MM.1S (cell line): ENCODE data around the gene TSPYL4.
A peak's percentile ranks its signal among the peaks of the same experiment; 100 is the strongest.

Experiments used
- EZH2 ChIP-seq: fragments of 300-600 bp; sonication (generic); optimal IDR thresholded peaks from 2 replicates; pipeline ENCODE3; 2017; ENCODE audit warnings: low read depth, mild to moderate bottlenecking, antibody characterized with exemption, low read length, mixed read lengths
- EZH2phosphoT487 ChIP-seq: fragments of 300-600 bp; sonication (generic); IDR thresholded peaks from 2 replicates; pipeline ENCODE4 v1.6.1; 2018; ENCODE audit warnings: antibody characterized with exemption, low read length
- TF ChIP-seq, protein P1 (sequence below): fragments of 300-600 bp; sonication (generic); IDR thresholded peaks from 2 replicates; pipeline ENCODE4 v1.5.1; 2016; ENCODE audit warnings: antibody characterized with exemption, low read length, mixed read lengths

DNA sequence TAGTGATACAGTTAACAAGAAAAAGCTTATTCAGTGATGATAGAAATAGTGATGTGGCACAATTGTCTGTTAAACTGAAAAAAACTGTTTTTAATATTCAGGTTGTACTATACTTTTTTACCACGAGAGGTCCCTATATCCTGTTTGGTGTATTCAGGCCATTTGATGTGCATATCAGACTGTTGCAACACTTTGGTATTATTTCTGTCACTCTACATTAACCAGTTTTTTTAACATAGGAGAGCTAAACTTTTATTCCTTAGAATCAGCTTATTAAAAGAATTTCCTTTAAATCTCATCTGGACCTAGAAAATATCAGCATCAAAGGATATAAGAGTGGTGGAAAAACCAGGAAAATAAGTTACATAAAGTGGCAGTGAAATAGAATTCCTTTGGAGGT is 36.8 kb downstream of the TSPYL4 start:
- TF ChIP-seq, protein P1, sequence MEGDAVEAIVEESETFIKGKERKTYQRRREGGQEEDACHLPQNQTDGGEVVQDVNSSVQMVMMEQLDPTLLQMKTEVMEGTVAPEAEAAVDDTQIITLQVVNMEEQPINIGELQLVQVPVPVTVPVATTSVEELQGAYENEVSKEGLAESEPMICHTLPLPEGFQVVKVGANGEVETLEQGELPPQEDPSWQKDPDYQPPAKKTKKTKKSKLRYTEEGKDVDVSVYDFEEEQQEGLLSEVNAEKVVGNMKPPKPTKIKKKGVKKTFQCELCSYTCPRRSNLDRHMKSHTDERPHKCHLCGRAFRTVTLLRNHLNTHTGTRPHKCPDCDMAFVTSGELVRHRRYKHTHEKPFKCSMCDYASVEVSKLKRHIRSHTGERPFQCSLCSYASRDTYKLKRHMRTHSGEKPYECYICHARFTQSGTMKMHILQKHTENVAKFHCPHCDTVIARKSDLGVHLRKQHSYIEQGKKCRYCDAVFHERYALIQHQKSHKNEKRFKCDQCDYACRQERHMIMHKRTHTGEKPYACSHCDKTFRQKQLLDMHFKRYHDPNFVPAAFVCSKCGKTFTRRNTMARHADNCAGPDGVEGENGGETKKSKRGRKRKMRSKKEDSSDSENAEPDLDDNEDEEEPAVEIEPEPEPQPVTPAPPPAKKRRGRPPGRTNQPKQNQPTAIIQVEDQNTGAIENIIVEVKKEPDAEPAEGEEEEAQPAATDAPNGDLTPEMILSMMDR, result peak; percentile 53
- no peak for TF ChIP-seq EZH2phosphoT487
- no peak for TF ChIP-seq EZH2
